OCI-LY7 (cell line): Measurements from ENCODE around the gene AWAT2. TPM values are rescaled to one million over a fixed set of nuclear protein-coding genes. Genes with fewer than 3 reads are reported as not detected.

Experiments used
- BruUV-seq: library from RNA; stranded (reverse); fragments of 400-500 nt; replicated peaks from 2 replicates; lab custom pipeline; 2021; lab: Mats Ljungman, UMichigan
- CTCF ChIA-PET: fragments of 300-600 bp; sonication (Branson Sonifier 250); formaldehyde crosslinking; loops from one replicate; lab custom pipeline; 2022; ENCODE audit warnings: antibody characterized with exemption; ENCODE audit not compliant: unreplicated experiment; lab: Charles Lee
- POLR2A ChIA-PET: fragments of 300-600 bp; sonication (Branson Sonifier 250); formaldehyde crosslinking; loops from one replicate; lab custom pipeline; 2022; ENCODE audit warnings: antibody characterized with exemption; lab: Charles Lee
- DNase-seq: peaks from one replicate; pipeline ENCODE4 v3.0.0-alpha.2; 2015; ENCODE audit warnings: low spot score
- H2AFZ ChIP-seq: fragments of 200-600 bp; sonication (generic), shearing (Covaris generic); 2 replicates; pipeline ENCODE4 v1.6.1; 2014; ENCODE audit warnings: mild to moderate bottlenecking, antibody characterized with exemption, low read length, moderate library complexity
- H3K27ac ChIP-seq: fragments of 200-600 bp; sonication (generic); 2 replicates; pipeline ENCODE4 v1.5.1; 2014; ENCODE audit warnings: mixed run types, low read depth, mild to moderate bottlenecking, moderate library complexity, low read length, inconsistent platforms; ENCODE audit not compliant: poor library complexity, severe bottlenecking
- H3K36me3 ChIP-seq: fragments of 200-600 bp; sonication (generic); 2 replicates; pipeline ENCODE4 v1.6.1; 2014; ENCODE audit warnings: mild to moderate bottlenecking, antibody characterized with exemption, low read length, moderate library complexity, mixed read lengths; ENCODE audit not compliant: insufficient read depth
- H3K4me1 ChIP-seq: fragments of 200-600 bp; sonication (generic); 2 replicates; pipeline ENCODE4 v1.5.1; 2014; ENCODE audit warnings: mild to moderate bottlenecking, low read length; ENCODE audit not compliant: insufficient read depth, poor library complexity, severe bottlenecking
- H3K4me2 ChIP-seq: fragments of 200-600 bp; sonication (generic); 2 replicates; pipeline ENCODE4 v1.6.1; 2014; ENCODE audit warnings: mild to moderate bottlenecking, low read length
- H3K4me3 ChIP-seq: fragments of 200-600 bp; sonication (generic); 2 replicates; pipeline ENCODE4 v1.5.1; 2014; ENCODE audit warnings: mild to moderate bottlenecking, low read depth, low read length; ENCODE audit not compliant: poor library complexity, severe bottlenecking
- H3K79me2 ChIP-seq: fragments of 200-600 bp; sonication (generic); 2 replicates; pipeline ENCODE4 v1.6.1; 2016; ENCODE audit warnings: low read depth, mild to moderate bottlenecking, low read length, moderate library complexity, mixed read lengths; ENCODE audit not compliant: insufficient read depth
- H3K9me2 ChIP-seq: fragments of 200-600 bp; sonication (generic); 2 replicates; pipeline ENCODE4 v1.6.1; 2016; ENCODE audit warnings: mild to moderate bottlenecking, low read length, mixed read lengths; ENCODE audit not compliant: insufficient read depth
- H3K9me3 ChIP-seq: fragments of 200-600 bp; sonication (generic); 2 replicates; pipeline ENCODE4 v1.6.1; 2014; ENCODE audit warnings: mild to moderate bottlenecking, mixed run types, low read length, mixed read lengths
- H4K20me1 ChIP-seq: fragments of 200-600 bp; sonication (generic); 2 replicates; pipeline ENCODE4 v1.6.1; 2014; ENCODE audit warnings: mild to moderate bottlenecking, antibody characterized with exemption, low read length, moderate library complexity, mixed read lengths; ENCODE audit not compliant: insufficient read depth
- EZH2phosphoT487 ChIP-seq: fragments of 200-600 bp; sonication (generic); IDR thresholded peaks from 2 replicates; pipeline ENCODE4 v1.6.1; 2018; ENCODE audit warnings: low read depth, borderline replicate concordance, mild to moderate bottlenecking, mixed run types, antibody characterized with exemption, low read length, moderate library complexity, mixed read lengths
- intact Hi-C: fragments of 100-400 bp; cut with micrococcal nuclease; formaldehyde crosslinking; loops from one replicate; pipeline ENCODE4 v1.10.0; 2022; ENCODE audit not compliant: unreplicated experiment
- total RNA-seq, 2 experiments: library from RNA; depleted of rRNA in 1 of 2; stranded (reverse); fragments of >200 nt in 1 of 2; shearing (Covaris generic) in 1 of 2; gene quantifications; 2 replicates each; pipeline ENCODE4 v1.2.3, GENCODE V29; 2014 to 2022
- TF ChIP-seq, protein P1 (sequence below): fragments of 200-600 bp; sonication (generic); conservative IDR thresholded peaks from 2 replicates; pipeline ENCODE4 v1.5.1; 2014; ENCODE audit warnings: mild to moderate bottlenecking, antibody characterized with exemption, low read length, moderate library complexity, mixed read lengths

Gene AWAT2
- total RNA-seq, 2 experiments from 2014 or later, result not detected

- H3K9me2 ChIP-seq, result no peaks in the 10 kb centered on the region
- no peak for DNase-seq
- H3K27ac ChIP-seq, result no peak overlapping the region
- intact Hi-C loops, result no loop called here
- no peaks in the 10 kb centered on the region for H3K4me1 ChIP-seq
- no peak for TF ChIP-seq EZH2phosphoT487
- TF ChIP-seq, protein P1, sequence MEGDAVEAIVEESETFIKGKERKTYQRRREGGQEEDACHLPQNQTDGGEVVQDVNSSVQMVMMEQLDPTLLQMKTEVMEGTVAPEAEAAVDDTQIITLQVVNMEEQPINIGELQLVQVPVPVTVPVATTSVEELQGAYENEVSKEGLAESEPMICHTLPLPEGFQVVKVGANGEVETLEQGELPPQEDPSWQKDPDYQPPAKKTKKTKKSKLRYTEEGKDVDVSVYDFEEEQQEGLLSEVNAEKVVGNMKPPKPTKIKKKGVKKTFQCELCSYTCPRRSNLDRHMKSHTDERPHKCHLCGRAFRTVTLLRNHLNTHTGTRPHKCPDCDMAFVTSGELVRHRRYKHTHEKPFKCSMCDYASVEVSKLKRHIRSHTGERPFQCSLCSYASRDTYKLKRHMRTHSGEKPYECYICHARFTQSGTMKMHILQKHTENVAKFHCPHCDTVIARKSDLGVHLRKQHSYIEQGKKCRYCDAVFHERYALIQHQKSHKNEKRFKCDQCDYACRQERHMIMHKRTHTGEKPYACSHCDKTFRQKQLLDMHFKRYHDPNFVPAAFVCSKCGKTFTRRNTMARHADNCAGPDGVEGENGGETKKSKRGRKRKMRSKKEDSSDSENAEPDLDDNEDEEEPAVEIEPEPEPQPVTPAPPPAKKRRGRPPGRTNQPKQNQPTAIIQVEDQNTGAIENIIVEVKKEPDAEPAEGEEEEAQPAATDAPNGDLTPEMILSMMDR, result no peak
- H3K79me2 ChIP-seq, result no peaks in the 10 kb centered on the region
- H3K36me3 ChIP-seq, result no peaks in the 10 kb centered on the region
- BruUV-seq, result no TSS peak
- H3K4me2 ChIP-seq, result no peak overlapping the region
- no peak overlapping the region for H3K4me3 ChIP-seq
- H2AFZ ChIP-seq, result no peak overlapping the region
- POLR2A ChIA-PET, result no interaction called here
- no peaks in the 10 kb centered on the region for H3K9me3 ChIP-seq
- H4K20me1 ChIP-seq, result no peaks in the 10 kb centered on the region
- CTCF ChIA-PET, result no interaction called here
Observed at GRCh38 chrX:70009049-70009448, 40.7 kb downstream of the AWAT2 start.

GRCh38 chrX:70007946-70008345, 41.8 kb downstream of the AWAT2 start:
- Histone ChIP-seq H3K4me1 (no peaks in the 10 kb centered on the region), H3K36me3 (no peaks in the 10 kb centered on the region), H3K4me3 (no peak overlapping the region), H3K27ac (no peak overlapping the region), H3K9me2 (no peaks in the 10 kb centered on the region), H4K20me1 (no peaks in the 10 kb centered on the region), H3K4me2 (no peak overlapping the region), H3K9me3 (no peaks in the 10 kb centered on the region), H3K79me2 (no peaks in the 10 kb centered on the region), H2AFZ (no peak overlapping the region)
- no TSS peak for BruUV-seq
- intact Hi-C loops, result no loop called here
- DNase-seq, result no peak
- ChIA-PET CTCF (no interaction called here), POLR2A (interaction anchor here (0.7 kb wide), 1 partner anchor 269 kb away, joined by 3 read pairs; no protein-coding TSS in a partner anchor)
- no peak for TF ChIP-seq EZH2phosphoT487
- TF ChIP-seq, protein P1, result no peak

- H3K9me3 ChIP-seq, result no peaks in the 10 kb centered on the region
- H3K36me3 ChIP-seq, result no peaks in the 10 kb centered on the region
- no peaks in the 10 kb centered on the region for H3K9me2 ChIP-seq
- CTCF ChIA-PET, result no interaction called here
- intact Hi-C loops, result no loop called here
- H3K4me1 ChIP-seq, result no peaks in the 10 kb centered on the region
- H3K4me3 ChIP-seq, result no peak overlapping the region
- no peak overlapping the region for H3K27ac ChIP-seq
- H3K4me2 ChIP-seq, result no peak overlapping the region
- H4K20me1 ChIP-seq, result no peaks in the 10 kb centered on the region
- TF ChIP-seq, protein P1, result no peak
- no peak for TF ChIP-seq EZH2phosphoT487
- no peak overlapping the region for H2AFZ ChIP-seq
- POLR2A ChIA-PET, result no interaction called here
- no peak for DNase-seq
- no TSS peak for BruUV-seq
- H3K79me2 ChIP-seq, result no peaks in the 10 kb centered on the region
Observed at GRCh38 chrX:70001708-70002341, 47.9 kb downstream of the AWAT2 start.
